Activated CD4-positive, CD25-positive, alpha-beta regulatory T cell treated with anti-CD3 and anti-CD28 coated beads, Interleukin-2, amount 50 U/mL, for 72 hours (primary cell): Measurements from ENCODE around the gene LRRC37A2.
A peak's percentile ranks its signal among the peaks of the same experiment; 100 is the strongest.
"Not testable (repeated sequence)": the region's sequence is repeated elsewhere in the genome, so short reads cannot be mapped to it uniquely, and the experiment has no call there.

Source experiments
- DNase-seq: peaks from one replicate; pipeline ENCODE4 v3.0.0; 2021

The LRRC37A2 gene

DNA sequence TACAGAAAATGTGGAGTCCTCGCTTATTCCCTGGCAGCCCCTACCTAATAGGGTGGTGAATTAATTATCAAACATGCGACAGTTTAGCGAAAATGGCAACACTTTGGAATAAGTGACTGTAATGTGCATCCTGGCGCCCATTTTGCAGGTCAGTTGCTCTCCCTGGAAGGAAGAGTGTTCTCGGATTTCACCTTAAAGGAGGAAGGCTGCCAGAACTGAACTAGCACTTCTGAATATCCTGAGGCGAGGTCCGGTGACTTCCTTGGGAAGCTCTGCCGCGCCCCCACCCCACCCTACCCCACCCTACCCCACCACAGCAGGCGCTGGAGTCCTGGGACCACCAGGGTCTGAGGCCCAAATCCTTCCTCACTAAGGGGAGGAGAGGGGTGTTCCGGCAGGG lies at the start of gene LRRC37A2:
Gene LRRC37A2, plus strand, starts transcription at position 301 of the 400 bp plus-strand sequence. CDS start 245 bp downstream, outside the sequence.
- not testable (repeated sequence) for DNase-seq

DNA sequence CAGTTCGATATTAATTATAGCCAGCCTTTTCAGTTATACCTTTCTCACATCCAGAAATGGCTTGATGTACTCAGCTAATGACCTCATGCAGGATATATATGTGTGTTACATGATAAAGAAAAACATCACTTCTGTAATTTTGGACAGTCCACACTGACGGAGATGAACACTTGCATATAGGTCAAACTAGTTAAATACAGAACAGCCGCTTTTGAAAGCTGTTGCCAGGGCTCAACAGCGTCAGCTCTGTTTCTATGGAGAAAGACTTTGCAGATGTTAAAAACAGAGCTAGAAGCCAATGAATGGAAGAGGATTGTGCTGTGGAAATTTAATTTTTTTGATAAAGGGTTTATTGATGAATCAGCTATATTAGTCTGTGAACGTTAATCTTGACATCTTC lies 44.6 kb upstream of the LRRC37A2 start:
- DNase-seq: not testable (repeated sequence)

DNA sequence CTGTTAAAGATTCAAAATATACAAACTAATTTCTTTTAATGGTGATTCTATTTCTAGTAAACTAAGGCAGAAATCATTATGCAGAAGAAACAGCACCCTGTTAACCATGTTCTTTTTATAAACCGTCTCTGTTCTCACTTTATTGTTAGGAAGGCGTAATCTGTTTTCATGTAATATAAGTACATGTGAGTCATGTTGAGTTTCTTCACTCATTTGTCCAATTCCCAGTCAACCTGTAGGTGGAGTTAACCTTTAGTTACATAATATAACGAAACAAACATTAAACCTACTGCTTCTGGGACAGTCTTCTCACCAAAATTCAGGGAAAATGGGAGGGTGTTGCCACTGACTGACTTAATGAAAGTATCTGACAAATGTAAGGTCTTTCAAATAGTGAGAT lies 37.8 kb upstream of the LRRC37A2 start:
- DNase-seq: not testable (repeated sequence)

DNA sequence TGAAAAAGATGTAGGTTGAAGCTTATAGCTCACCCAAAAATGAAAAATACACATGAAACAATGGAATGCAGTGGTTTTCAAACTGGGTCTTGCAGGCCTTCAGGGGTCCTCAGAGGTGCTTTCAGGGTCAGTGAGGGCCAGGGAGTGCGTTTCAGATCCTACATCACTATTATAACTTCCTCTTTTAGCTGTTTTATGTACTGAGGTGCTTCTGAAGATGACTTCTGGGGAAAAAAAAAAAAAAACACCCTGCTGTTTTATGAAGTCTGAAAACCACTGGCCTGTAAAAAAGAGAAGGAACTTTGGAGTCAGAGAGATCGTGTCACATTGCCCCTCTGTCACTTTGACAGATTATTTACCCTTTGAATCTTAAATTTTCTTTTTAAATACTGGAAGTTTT lies 36.7 kb upstream of the LRRC37A2 start:
- DNase-seq: not testable (repeated sequence)

DNA sequence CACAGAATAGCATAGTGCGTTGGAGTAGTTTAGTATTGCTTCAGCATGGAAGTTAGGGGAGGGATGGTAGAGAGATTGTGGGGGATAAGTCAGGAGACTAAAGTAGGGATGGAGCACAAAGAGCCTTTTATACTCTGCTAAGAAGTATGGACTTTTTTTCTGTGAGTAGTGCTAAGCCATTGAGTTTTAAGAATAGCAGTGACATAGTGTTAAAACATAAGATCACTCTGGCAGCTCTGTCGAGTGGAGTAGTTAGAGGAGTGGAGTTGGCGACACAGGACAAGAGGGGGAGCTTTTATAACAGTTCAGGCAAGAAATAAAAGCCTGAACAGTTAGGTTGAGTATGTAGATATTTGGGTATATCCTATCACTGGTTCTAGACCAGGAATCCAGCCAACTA lies 33.4 kb upstream of the LRRC37A2 start:
- not testable (repeated sequence) for DNase-seq

DNA sequence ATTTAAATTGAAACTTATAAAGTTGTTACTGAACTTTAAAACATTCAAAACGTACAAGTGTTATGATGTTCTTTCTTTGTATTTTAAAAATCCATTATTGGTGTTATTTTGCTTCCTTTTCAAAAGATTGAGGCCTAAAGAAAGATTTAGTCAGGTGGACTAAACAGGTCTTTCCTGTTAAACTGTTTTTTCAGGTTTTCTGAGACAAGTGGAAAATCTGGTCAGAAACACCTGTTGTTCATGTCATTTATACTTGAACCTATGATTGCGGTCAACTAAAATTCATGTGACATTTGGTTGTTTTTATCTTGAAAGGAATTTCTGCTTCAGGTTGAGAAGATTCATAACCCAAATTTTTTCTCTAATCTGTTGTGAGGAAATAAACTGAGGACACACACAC lies 31.0 kb upstream of the LRRC37A2 start:
- not testable (repeated sequence) for DNase-seq

DNA sequence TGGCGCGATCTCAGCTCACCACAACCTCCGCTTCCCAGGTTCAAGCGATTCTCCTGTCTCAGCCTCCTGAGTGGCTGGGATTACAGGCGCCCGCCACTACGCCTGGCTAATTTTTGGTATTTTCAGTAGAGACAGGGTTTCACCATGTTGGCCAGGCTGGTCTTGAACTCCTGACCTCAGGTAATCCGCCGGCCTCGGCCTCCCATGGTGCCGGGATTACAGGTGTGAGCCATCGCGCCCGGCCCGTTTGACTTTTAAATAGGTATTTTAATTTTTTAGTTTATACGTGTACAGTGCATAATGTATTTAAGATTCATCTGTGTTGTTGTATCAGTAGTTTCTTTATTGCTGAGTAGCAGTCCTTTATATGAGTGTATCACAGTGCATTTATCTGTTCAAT lies 20.2 kb upstream of the LRRC37A2 start:
- not testable (repeated sequence) for DNase-seq

DNA sequence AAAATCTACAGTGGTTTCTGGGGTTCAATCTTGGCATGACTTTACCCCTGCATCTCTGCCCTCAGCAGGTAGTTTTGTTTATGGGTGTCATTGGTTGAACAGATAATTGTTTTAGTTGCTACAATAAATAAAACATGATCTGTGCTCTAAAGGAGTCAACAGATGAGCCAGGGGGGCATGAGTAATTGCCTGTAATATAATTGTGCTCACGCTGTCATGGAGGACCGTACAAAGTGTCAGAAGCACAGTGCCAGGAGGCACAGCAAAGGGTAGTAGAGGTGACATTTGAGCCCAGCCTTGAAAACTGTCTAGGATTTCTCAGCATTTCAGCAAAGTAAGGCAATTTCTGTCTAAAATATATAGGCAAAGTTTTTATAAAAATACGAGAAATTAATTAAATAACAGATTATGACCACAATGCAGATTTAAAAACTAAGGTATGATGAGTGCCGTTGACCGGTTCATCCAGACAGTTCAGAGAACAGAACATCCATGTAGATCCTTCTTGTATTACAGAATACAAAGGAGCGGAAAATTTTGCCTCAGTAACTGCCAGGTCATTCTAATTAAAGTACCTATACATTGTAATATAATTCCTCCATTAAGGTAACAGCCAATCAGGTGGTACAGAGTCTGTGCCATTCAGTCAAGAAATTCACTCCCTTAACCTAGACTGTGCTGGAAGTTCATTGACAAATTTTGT lies 12.7 kb upstream of the LRRC37A2 start:
- not testable (repeated sequence) for DNase-seq

DNA sequence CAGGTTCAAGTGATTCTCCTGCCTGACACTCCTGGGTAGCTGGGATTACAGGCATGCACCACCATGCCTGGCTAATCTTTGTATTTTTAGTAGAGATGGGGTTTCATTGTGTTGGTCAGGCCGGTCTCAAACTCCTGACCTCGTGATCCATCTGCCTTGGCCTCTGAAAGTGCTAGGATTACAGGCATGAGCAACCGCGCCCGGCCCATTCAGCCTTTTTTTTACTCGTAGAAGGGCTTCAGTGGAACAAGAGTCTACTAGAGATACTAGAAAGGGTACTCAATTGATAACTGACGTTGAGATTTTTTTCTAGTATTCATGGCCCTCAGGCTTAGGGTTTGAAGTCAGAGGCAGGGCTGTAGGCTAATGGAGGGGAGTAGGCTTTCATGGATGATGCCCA lies 6.4 kb upstream of the LRRC37A2 start:
- not testable (repeated sequence) for DNase-seq

DNA sequence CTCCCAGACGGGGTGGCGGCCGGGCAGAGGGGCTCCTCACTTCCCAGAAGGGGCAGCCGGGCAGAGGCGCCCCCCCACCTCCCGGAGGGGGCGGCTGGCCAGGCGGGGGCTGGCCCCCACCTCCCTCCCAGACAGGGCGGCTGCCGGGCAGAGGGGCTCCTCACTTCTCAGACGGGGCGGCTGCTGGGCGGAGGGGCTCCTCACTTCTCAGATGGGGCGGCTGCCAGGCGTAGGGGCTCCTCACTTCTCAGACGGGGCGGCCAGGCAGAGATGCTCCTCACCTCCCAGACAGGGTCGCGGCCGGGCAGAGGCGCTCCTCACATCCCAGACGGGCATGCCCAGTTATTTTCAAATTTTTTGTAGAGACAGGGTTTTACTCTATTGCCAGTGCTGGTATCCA lies 22.4 kb downstream of the LRRC37A2 start:
- not testable (repeated sequence) for DNase-seq

DNA sequence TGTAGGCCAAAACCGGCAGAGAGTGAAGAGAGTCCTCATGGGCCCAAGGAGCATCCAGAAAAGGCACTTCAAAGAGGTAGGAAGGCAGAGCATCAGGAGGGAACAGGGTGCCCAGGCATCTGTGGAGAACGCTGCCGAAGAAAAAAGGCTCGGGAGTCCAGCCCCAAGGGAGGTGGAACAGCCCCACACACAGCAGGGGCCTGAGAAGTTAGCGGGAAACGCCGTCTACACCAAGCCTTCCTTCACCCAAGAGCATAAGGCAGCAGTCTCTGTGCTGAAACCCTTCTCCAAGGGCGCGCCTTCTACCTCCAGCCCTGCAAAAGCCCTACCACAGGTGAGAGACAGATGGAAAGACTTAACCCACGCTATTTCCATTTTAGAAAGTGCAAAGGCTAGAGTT lies 36.3 kb downstream of the LRRC37A2 start:
- not testable (repeated sequence) for DNase-seq

DNA sequence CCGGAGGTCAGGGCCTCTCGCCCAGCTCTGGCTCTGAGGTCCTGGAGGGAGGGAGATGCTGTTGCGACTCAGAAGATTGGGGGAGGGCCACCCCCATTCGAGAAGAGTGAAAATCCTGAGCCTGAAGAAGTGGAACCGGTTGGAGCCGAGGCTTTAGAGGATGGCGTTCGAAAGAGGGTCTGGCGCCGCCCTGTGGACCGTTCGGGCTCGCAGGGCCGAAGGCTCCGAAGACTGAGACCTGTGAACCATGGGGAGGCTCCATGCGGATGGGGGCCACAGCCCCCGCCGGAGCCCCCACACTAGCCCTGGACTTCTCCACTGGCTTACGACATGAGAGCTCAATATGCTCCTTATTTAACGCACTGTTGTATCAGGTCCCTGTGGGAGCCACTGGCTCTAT lies 46.9 kb downstream of the LRRC37A2 start:
- DNase-seq: not testable (repeated sequence)

DNA sequence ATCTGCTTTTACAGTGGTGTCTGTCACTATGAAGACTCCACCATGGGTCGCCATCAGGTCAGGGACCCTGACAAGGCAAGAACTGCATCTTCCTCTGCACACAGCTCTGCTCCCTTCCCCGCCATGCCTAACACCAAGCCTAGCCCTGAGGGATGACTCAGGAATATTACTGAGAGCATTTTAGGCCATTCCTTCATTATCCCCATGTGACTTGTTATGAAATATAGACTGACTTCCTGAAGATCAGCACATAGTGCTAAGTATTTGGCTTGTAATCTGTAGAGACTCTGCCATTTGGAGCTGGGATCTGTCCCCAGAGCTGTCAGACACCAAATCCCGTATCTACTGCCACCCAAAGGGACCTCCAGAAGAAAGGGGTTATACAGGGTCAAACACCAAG lies 47.8 kb downstream of the LRRC37A2 start:
- DNase-seq: not testable (repeated sequence)

DNA sequence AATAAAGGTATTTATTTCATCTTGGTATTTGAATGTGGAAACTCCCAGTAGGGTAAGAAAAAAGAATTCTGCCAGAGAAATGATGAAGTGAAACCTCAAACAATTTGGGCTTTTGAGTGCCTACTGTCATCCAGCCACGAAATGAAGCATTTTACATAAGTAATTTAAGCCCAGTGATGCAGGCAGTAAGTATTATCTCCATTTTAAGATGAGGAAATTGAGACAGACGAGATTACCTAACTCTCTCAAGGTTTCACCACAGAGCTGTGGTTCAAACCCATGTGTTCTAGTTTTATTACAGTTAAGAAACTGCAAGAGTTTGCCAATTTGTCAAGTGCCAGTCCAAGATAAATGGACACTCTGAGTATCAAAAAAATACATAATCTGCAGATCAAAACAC lies 54.0 kb downstream of the LRRC37A2 start:
- DNase-seq: not testable (repeated sequence)

DNA sequence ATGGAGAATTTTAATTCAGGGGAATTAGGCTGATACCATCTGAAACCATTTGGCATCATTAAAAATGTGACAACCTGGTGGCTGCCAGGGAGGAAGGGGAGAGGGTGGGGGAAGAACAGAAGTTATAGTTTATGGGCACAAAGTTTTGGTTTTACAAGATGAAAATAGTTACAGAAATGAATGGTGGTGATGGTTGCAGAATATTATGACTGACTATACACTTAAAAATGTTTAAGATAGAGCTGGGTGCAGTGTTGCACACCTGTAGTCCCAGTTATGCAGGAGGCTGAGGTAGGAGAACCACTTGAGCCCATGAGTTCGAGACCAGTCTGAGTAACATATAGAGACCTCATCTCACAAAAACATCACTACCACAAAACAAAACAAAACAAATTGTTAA lies 54.7 kb downstream of the LRRC37A2 start:
- not testable (repeated sequence) for DNase-seq

DNA sequence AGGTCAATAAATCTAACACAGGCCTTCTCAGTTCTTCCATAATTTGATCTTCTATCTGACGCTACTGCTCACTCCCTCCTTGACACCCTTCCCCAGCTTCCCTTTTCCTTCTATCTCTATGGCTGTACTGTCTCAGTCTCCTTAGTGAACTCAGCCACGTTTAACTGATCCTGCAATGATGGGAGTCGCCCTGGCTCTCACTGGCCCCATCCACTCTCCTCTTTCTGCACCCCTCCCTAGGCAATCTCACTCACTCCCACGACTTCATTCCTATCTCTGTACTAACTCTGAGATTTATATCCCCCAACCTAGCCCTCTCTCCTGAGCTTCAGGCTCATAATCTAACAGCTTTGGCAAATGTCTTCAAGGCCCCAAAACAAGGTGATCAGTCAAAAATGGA lies 59.5 kb downstream of the LRRC37A2 start:
- DNase-seq: not testable (repeated sequence)

DNA sequence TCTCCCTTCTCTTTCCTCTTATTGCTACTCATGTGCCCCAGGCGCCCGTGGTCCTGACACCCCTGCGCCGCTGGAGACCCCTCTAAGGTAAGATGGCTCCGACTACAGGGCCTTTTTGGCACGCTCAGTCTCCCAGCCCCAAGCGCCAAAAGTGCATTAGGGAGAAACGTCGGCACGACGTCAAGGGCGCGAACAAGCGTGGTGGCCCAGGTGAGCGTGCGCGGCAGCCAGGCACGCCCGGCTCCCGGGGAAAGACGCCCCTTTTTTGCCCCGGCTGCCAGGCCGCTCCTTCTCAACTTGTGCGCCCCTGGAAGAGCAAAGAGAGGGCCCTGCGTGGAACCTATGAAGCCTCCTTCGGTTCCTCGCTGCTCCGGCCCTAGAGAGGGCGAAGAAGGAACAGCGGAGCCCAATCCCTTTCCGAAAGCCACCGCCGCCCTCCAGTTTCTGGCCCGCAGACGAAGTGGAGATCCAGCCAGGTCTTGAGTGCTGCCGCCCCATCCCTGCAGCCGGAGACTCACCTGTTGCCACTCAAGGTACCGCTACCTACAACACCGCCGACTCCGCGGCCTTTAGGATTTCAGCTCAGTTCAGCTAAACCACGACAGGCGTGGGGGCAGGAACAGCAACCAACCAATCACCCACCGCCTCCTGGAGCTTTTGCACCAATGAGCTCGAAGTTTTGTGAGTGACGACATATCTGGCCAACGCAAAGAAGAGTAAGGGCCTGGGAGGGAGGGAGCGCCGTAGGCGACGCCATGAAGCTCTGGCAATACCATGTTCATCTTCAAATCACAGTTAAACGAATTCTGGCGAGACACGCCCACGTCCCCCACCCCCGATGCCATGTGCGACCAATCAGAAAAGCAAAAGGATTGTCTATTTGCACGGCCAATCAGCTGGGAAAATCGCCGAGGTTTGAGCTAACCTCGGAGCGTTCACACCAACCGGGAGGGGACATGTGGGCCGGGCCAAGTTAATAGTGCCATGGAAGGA lies 67.1 kb downstream of the LRRC37A2 start, which contains the start of gene ARL17A:
Gene ARL17A, minus strand, starts transcription at position 609 of the 993 bp plus-strand sequence. CDS start 3,369 bp downstream, outside the sequence.
- peak; percentile 80 for DNase-seq

DNA sequence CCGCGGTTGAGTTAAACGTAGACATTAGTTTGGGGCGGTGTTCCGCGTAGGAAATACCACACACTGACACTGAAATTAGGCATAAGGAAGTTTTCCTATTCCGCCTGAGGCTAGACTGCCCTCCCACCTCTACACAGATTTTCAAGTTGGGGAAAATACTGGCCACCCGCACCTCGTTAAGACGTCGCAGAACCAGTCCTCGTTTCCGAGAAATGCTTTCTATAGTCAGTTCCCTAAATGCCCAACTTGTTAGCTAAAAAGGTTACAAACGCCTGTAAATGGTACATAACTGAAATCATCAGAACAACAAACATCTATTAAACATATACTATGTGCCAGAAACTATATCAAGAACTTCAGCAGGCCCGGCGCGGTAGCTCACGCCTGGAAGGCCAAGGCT lies 67.8 kb downstream of the LRRC37A2 start:
- not testable (repeated sequence) for DNase-seq

DNA sequence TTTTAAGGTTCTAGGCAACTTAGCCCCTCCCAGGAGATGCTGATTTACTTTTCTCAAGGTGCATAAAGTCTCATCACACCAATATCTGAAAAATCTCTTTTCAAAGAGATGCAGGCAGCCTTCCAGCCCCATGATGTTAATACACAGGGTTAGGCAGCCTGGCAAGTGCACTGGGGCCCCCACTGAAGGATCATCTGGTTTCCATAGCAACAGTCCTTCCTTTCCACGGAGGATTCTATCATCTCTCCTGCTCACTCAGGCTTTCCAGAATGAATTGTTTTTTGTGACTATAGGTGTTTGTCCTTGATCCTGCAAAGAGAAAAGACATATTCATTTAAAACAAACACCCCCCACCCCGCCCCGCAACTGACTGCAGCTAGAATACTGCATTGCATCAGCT lies 73.2 kb downstream of the LRRC37A2 start:
- not testable (repeated sequence) for DNase-seq

DNA sequence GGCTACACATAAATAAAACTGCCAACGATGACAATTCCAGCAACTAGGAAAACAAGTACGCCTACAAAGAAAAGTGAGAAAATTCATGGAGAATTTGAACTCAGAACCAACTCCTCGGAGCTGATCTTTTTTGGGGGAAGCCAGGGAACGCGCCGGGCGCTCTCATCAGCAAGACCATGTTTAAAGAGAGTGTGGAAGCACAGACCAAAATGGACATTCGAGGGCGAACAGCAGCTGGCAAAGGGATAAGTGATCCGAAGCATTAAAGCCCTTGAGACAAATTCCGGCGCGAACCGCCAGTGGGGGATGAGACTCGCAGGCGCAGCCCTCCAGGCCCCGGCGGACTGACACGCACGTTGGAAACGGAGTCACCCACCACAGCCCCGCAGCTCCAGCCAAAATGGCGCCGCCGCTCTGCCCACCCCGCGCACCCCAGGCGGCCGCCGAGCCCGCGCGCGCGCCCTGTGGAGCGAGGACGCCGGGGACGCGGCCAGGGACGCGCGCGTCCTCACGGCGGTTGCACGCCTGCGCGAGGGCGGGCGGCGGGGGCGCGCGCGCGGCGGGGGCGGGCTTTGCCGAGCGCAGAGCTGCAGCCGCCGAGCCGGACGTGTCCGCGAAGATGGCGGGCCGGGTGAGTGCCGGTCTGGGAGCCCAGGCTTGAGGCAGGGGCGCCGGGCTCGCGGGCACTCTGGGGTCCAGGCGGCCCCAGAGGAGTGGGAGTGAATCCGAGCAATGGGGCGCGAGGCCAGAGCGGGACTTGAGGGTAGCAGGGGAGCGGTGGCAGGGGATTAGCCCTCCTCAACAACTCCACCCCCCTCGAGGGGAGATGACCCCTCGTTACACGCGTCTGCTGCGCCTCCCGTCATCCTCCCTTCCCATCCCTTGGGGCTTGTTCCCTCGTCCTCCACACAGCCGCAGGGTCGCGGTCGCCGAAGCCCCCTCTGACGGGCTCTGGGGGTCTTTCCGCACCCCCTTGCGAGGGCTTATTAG lies 78.2 kb downstream of the LRRC37A2 start, which contains the start of gene NSF:
Gene NSF, plus strand, starts transcription at position 513 of the 990 bp plus-strand sequence. Its CDS starts 107 bp downstream, at position 620.
- DNase-seq: not testable (repeated sequence)

DNA sequence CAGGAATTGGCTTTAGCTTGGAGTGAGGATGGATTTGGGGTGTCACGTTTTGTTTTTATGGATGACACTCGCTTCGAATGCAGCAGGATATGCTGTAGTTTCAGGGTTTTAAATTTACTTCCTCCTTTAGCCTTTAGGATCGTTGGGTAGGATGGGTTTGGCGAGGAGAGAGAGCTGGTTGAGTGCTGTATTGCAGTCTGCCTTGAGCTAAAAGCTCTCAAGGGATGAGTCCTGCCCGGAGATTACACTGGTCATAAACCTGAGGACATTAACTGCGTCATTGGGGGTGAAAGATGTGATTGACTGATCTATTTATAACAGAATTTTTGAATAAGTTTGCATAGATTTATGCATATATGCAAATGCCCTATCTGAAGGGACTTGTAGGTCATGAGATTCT lies 79.1 kb downstream of the LRRC37A2 start:
- DNase-seq: not testable (repeated sequence)

DNA sequence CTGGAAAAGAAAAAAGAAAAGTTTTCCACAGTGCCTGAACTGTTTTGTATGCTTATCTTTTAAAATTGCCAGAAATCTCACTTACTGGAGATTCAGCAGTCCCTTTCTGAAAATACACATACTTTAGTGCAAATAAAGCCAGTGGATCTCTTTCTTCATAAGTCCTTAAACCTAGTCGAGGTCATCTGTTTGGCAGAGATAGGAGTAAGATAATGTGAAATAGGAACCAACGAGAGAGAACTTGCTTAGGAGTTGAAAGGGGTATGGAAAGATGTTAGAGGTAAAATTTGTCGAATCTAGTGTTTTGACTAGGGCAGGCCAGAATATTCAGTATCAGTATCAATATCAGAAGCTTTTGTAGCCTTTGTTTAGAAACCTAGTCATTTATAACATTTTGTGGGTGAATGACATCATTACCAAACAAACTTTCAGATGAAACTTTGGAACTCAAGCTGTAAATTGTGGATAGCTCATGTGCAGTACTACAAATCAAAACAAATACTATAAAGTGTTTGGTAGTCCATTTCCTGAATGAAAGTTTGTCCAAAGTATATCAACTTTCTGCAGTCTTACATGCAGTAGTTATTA lies 86.2 kb downstream of the LRRC37A2 start:
- DNase-seq: not testable (repeated sequence)
